22Rv1 (cell line): ENCODE results near the gene ARRDC3.

Experiments
- H3K27ac ChIP-seq: fragments of 450-650 bp; 2 replicates; pipeline ENCODE4 v1.5.1; 2017
- ZFX ChIP-seq: fragments of 450-650 bp; IDR thresholded peaks from 2 replicates; pipeline ENCODE4 v1.6.1; 2017; ENCODE audit warnings: antibody characterized with exemption, borderline replicate concordance
- TF ChIP-seq, protein P1 (sequence below): fragments of 450-650 bp; IDR thresholded peaks from 2 replicates; pipeline ENCODE4 v1.5.1; 2017; ENCODE audit warnings: mild to moderate bottlenecking

The ARRDC3 gene

GRCh38 chr5:91367908-91368648 is 15.0 kb downstream of the ARRDC3 start:
- TF ChIP-seq ZFX = no peak
- TF ChIP-seq, protein P1, sequence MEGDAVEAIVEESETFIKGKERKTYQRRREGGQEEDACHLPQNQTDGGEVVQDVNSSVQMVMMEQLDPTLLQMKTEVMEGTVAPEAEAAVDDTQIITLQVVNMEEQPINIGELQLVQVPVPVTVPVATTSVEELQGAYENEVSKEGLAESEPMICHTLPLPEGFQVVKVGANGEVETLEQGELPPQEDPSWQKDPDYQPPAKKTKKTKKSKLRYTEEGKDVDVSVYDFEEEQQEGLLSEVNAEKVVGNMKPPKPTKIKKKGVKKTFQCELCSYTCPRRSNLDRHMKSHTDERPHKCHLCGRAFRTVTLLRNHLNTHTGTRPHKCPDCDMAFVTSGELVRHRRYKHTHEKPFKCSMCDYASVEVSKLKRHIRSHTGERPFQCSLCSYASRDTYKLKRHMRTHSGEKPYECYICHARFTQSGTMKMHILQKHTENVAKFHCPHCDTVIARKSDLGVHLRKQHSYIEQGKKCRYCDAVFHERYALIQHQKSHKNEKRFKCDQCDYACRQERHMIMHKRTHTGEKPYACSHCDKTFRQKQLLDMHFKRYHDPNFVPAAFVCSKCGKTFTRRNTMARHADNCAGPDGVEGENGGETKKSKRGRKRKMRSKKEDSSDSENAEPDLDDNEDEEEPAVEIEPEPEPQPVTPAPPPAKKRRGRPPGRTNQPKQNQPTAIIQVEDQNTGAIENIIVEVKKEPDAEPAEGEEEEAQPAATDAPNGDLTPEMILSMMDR = no peak
- no peak overlapping the region for H3K27ac ChIP-seq

- TF ChIP-seq, protein P1 = no peak
- no peak for TF ChIP-seq ZFX
- no peak overlapping the region for H3K27ac ChIP-seq
These were observed 15.8 kb downstream of the ARRDC3 start for GRCh38 chr5:91367344-91367743.

DNA sequence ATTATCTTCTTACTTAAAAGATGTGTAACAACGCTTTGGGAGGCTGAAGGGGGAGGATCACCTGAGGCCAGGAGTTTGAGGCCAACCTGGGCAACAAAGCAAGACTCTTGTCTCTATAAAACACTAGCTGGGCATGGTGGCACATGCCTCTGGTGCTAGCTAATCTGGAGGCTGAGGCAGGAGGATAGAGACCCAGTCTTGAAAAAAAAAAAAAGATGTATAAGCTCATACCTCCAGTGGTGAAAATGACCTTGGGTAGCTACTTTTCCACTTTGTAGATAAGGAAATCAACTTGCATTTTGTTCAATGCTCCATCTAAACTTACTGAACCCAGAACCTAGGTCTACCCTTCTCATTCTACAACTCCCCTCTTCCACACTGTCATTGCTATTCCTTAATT is 16.6 kb downstream of the ARRDC3 start:
- H3K27ac ChIP-seq = no peak overlapping the region
- TF ChIP-seq, protein P1 = no peak
- TF ChIP-seq ZFX = no peak

- H3K27ac ChIP-seq = no peak overlapping the region
- TF ChIP-seq, protein P1 = no peak
- TF ChIP-seq ZFX = no peak
These were observed 17.6 kb downstream of the ARRDC3 start for GRCh38 chr5:91365498-91365897.

- no peak overlapping the region for H3K27ac ChIP-seq
- TF ChIP-seq, protein P1 = no peak
- no peak for TF ChIP-seq ZFX
These were observed 20.2 kb downstream of the ARRDC3 start for GRCh38 chr5:91362935-91363334.

DNA sequence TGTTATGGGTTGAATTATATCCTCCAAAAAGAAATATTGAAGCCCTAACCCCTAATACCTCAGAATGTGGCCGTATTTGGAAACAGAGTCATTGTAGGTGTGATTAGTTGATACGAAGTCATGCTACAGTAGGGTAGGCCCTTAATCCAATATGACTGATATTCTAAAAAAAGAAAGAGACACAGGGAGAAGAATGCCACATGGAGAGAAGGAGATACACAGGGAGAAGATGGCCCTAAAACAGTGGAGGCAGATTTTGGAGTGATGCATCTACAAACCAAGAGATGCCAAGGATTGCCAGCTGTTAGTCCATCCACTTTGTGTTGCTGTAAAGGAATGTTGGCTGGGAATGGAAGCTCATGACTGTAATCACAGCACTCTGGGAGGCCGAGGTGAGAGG is 21.3 kb downstream of the ARRDC3 start:
- TF ChIP-seq, protein P1 = no peak
- TF ChIP-seq ZFX = no peak

DNA sequence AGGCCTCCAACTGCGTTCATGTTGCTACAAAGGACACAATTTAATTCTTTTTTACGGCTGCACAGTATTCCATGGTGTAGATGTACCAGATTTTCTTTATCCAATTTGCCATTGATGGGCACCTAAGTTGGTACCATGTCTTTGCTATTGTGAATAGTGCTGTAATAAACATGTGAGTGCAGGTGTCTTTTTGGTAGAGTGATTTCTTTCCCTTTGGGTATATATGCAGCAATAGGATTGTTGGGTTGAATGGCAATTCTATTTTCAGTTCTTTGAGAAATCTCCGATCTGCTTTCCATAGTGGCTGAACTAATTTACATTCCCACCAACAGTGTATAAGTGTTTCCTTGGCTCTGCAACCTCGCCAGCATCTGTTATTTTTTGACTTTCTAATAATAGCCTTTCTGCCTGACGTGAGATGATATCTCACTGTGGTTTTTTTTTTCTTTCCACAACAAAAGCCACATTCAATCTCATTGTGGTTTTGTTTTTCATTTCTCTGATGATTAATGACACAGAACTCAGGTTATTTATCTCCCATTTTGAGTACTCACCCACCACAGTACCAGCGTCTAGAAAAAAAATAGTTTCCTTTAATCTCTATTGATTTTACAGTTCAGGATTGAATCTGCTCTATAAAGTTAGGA is 21.9 kb downstream of the ARRDC3 start:
- H3K27ac ChIP-seq = no peak overlapping the region
- TF ChIP-seq, protein P1 = no peak
- TF ChIP-seq ZFX = no peak

More for the DNA sequence above, 21.3 kb downstream of the ARRDC3 start:
- H3K27ac ChIP-seq = no peak overlapping the region
